ENCODE measurements around the gene AMPD1.

DNA sequence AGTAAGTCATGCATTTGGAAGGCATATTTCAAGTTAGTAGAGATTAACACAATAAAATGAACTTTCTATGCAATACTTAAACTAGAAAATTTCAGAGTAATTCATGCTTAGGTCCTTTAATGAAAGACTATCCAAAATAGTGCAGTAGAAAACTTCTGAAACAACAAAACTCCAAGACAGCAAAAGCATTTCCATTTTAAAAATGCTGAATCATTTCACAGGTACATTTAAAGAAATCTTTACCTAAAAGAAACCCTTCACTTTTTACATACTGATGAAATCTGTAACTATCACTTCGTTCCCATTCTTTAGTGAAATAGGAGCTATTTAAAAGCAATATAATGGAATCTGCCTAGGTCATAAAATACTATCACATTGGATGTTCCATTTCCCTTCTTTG lies 45.0 kb upstream of the AMPD1 start:
- no peak for TF ChIP-seq POLR2A (IDR thresholded peaks at IDR 0.05)
- TF ChIP-seq, protein P1, sequence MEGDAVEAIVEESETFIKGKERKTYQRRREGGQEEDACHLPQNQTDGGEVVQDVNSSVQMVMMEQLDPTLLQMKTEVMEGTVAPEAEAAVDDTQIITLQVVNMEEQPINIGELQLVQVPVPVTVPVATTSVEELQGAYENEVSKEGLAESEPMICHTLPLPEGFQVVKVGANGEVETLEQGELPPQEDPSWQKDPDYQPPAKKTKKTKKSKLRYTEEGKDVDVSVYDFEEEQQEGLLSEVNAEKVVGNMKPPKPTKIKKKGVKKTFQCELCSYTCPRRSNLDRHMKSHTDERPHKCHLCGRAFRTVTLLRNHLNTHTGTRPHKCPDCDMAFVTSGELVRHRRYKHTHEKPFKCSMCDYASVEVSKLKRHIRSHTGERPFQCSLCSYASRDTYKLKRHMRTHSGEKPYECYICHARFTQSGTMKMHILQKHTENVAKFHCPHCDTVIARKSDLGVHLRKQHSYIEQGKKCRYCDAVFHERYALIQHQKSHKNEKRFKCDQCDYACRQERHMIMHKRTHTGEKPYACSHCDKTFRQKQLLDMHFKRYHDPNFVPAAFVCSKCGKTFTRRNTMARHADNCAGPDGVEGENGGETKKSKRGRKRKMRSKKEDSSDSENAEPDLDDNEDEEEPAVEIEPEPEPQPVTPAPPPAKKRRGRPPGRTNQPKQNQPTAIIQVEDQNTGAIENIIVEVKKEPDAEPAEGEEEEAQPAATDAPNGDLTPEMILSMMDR (IDR thresholded peaks at IDR 0.05) = no peak
